ENCODE data around the gene PLEKHM3. TPM values are rescaled to one million over a fixed set of nuclear protein-coding genes. Genes with fewer than 3 reads are reported as not detected.

Gene PLEKHM3
- total RNA-seq, 1 donor from 2014 or later = 12.5 TPM

DNA sequence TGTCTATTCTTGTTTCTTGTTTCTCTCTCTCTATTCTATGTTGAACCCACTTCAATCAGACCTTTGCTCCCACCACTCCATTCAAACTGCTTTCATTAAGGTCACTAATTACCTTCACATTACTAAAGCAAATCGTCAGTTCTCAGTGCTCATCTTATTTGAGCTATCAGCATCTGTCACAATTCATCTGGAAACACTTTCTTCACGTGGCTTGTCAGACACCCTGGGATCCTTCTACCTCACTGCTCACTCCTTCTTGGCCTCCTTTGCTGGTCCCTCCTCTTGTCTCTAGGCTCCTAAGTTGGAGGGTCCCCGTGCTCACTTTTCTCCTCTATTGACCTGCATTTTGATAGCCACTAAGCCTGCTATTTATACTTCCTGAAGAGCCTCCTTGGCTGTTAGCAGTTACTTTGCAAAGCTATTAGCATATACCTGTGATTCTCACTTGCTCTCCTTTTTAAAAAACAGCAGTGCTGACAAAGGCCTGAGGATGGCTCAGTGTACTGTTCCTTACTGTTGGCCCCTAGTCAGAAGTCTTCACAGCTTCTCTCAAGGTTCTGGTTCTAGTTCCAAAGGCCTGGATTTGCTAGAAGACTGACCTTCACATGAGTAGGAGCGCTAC lies 80.2 kb downstream of the PLEKHM3 start:
- TF ChIP-seq, protein P1, sequence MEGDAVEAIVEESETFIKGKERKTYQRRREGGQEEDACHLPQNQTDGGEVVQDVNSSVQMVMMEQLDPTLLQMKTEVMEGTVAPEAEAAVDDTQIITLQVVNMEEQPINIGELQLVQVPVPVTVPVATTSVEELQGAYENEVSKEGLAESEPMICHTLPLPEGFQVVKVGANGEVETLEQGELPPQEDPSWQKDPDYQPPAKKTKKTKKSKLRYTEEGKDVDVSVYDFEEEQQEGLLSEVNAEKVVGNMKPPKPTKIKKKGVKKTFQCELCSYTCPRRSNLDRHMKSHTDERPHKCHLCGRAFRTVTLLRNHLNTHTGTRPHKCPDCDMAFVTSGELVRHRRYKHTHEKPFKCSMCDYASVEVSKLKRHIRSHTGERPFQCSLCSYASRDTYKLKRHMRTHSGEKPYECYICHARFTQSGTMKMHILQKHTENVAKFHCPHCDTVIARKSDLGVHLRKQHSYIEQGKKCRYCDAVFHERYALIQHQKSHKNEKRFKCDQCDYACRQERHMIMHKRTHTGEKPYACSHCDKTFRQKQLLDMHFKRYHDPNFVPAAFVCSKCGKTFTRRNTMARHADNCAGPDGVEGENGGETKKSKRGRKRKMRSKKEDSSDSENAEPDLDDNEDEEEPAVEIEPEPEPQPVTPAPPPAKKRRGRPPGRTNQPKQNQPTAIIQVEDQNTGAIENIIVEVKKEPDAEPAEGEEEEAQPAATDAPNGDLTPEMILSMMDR (IDR thresholded peaks at IDR 0.05) = no peak
- no peak for DNase-seq (ENCODE audit: extremely low spot score, unreplicated experiment)
- H3K4me3 Mint-ChIP-seq (ENCODE audit: unreplicated experiment) = no peak overlapping the region
- peaks cover 8% of the 10 kb centered on the region for H3K36me3 Mint-ChIP-seq (ENCODE audit: unreplicated experiment)
- H3K4me1 Mint-ChIP-seq (ENCODE audit: unreplicated experiment) = peaks cover 3% of the 10 kb centered on the region
- H3K27me3 Mint-ChIP-seq (ENCODE audit: unreplicated experiment) = no peaks in the 10 kb centered on the region
- H3K27ac Mint-ChIP-seq (ENCODE audit: unreplicated experiment) = no peak overlapping the region
- H3K9me3 Mint-ChIP-seq (ENCODE audit: unreplicated experiment) = no peaks in the 10 kb centered on the region

DNA sequence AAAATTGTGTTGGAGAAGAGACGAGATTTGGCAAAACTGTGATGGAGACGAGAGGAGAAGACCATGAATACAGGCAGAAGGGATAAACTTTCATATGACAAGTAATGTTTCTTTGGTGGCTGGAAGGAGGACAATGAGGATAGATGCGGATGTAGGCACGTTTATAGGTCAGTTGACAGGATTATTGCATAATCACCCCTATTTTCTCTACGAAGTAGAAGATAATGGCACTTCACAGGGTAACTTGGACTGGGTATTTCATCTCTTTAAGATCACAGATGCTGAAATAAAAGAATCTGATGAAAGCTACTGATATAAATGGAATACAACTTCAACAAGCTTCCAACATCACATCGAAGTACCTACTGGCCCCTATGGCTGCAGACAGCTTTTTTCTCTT lies 81.0 kb downstream of the PLEKHM3 start:
- H3K27me3 Mint-ChIP-seq (ENCODE audit: unreplicated experiment) = no peaks in the 10 kb centered on the region

DNA sequence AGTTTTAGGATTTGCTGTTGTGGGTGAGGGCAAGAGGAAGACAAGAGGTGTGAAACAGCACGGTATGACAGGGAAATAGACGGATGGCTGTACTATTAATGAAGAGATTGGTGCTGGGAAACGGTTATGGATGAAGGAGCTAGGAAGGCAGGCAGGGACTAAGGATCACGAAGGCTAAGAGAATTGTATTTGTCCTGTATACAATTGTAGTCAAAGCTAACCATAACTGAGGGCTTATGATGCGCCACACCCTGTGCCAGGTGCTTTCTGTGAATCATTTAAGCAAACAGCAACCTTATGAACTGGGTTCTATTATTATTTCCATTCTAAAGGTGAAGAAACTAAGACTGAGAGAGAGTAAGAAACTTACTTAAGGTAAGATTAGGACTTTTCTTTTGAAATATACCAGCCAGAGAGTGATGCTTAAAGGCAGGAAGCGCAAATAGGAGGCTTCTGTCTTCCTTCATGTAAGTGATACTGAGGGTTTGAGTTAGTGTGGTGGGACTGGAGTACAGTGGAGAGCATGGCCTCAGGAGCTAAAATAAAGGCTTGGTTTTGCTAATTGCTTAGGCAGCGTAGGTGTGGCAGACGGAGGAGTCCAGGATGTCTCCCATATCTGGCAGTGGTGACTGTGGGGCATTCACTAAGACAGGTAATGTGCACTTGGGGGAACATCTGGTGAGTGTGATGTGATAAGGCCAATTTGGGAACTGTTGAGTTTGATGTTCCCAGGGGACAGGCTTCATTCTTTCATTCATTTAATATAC lies 85.8 kb downstream of the PLEKHM3 start:
- Mint-ChIP-seq H3K27me3 (ENCODE audit: unreplicated experiment) (no peaks in the 10 kb centered on the region), H3K27ac (ENCODE audit: unreplicated experiment) (no peak overlapping the region), H3K4me1 (ENCODE audit: unreplicated experiment) (no peaks in the 10 kb centered on the region), H3K4me3 (ENCODE audit: unreplicated experiment) (no peak overlapping the region), H3K9me3 (ENCODE audit: unreplicated experiment) (no peaks in the 10 kb centered on the region), H3K36me3 (ENCODE audit: unreplicated experiment) (peaks cover 4% of the 10 kb centered on the region)
- TF ChIP-seq, protein P1 (IDR thresholded peaks at IDR 0.05) = no peak
- DNase-seq (ENCODE audit: extremely low spot score, unreplicated experiment) = no peak

More for the DNA sequence above, 81.0 kb downstream of the PLEKHM3 start:
- no peak overlapping the region for H3K27ac Mint-ChIP-seq (ENCODE audit: unreplicated experiment)
- no peaks in the 10 kb centered on the region for H3K4me1 Mint-ChIP-seq (ENCODE audit: unreplicated experiment)
- TF ChIP-seq, protein P1 (IDR thresholded peaks at IDR 0.05) = no peak
- no peak for DNase-seq (ENCODE audit: extremely low spot score, unreplicated experiment)
- H3K9me3 Mint-ChIP-seq (ENCODE audit: unreplicated experiment) = no peaks in the 10 kb centered on the region
- no peak overlapping the region for H3K4me3 Mint-ChIP-seq (ENCODE audit: unreplicated experiment)
- peaks cover 10% of the 10 kb centered on the region for H3K36me3 Mint-ChIP-seq (ENCODE audit: unreplicated experiment)

DNA sequence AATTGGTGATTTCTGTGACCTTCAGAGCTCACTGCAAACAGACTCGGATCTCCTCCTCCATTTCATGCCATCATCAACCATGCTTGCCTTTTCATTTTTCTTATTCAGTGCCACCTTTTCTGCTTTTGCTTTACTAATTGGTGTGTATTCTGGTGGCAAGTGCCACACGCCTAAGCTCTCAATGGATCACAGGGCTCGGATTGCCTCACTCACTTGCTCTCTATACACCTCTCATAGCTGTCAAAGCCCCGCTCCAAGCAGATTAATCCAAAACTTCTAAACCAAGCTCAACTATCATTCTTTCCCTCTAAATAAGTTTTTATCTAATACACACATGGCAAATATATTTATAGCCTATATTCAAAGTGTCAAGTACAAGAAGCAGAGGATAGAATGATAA lies 86.4 kb downstream of the PLEKHM3 start:
- DNase-seq (ENCODE audit: extremely low spot score, unreplicated experiment) = no peak
- TF ChIP-seq, protein P1 (IDR thresholded peaks at IDR 0.05) = no peak
- Mint-ChIP-seq H3K27me3 (ENCODE audit: unreplicated experiment) (no peaks in the 10 kb centered on the region), H3K4me3 (ENCODE audit: unreplicated experiment) (no peak overlapping the region), H3K9me3 (ENCODE audit: unreplicated experiment) (no peaks in the 10 kb centered on the region), H3K27ac (ENCODE audit: unreplicated experiment) (no peak overlapping the region), H3K4me1 (ENCODE audit: unreplicated experiment) (no peaks in the 10 kb centered on the region), H3K36me3 (ENCODE audit: unreplicated experiment) (peaks cover 4% of the 10 kb centered on the region)

DNA sequence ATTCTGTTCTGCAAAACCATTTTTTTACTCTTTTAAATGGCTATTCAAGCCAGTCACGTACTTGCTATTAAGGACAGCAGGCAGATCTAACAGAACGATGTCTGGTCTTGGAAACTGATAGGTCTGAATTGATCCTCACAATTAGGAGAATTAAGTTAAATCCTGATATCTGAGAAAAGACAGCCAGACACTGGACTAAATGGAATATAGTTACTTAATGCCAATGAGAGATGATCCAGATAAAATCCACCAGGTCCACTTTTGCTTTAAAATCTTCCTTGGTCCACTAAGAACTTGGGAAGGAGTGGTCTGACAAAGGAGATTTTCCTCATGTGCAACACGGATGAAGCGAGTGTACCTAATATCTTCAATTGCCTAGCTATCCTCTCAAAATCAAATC lies 86.9 kb downstream of the PLEKHM3 start:
- Mint-ChIP-seq H3K27ac (ENCODE audit: unreplicated experiment) (no peak overlapping the region), H3K4me3 (ENCODE audit: unreplicated experiment) (no peak overlapping the region), H3K9me3 (ENCODE audit: unreplicated experiment) (no peaks in the 10 kb centered on the region), H3K4me1 (ENCODE audit: unreplicated experiment) (no peaks in the 10 kb centered on the region), H3K27me3 (ENCODE audit: unreplicated experiment) (no peaks in the 10 kb centered on the region), H3K36me3 (ENCODE audit: unreplicated experiment) (peaks cover 4% of the 10 kb centered on the region)
- TF ChIP-seq, protein P1 (IDR thresholded peaks at IDR 0.05) = no peak
- no peak for DNase-seq (ENCODE audit: extremely low spot score, unreplicated experiment)
